Liver (tissue), 9 donors: ENCODE results near the gene UACA. TPM values are rescaled to one million over a fixed set of nuclear protein-coding genes. Genes with fewer than 3 reads are reported as not detected.
A peak's percentile ranks its signal among the peaks of the same experiment; 100 is the strongest.

ENCODE experiments used
- DNase-seq: peaks from one replicate; pipeline ENCODE4 v3.0.0-alpha.2; 2017; ENCODE audit warnings: low spot score
- H3K27ac ChIP-seq, 2 donors: one replicate each; pipeline ENCODE4 v1.7.0; 2013; ENCODE audit warnings: inconsistent platforms in 2 of 2, low read length in 2 of 2, control low read depth in 1 of 2, low read depth in 1 of 2, mild to moderate bottlenecking in 1 of 2
- H3K27me3 ChIP-seq, 4 donors: one replicate each; pipeline versions ENCODE4 v1.6.1 to v1.7.0; 2013; ENCODE audit warnings: low read length in 3 of 4, inconsistent platforms in 1 of 4, mild to moderate bottlenecking in 1 of 4, moderate library complexity in 1 of 4; ENCODE audit not compliant: control insufficient read depth in 4 of 4, insufficient read depth in 4 of 4
- H3K36me3 ChIP-seq, 4 donors: one replicate each; pipeline versions ENCODE4 v1.6.1 to v1.7.0; 2013; ENCODE audit warnings: low read length in 3 of 4, mild to moderate bottlenecking in 3 of 4, low read depth in 1 of 4, moderate library complexity in 1 of 4; ENCODE audit not compliant: control insufficient read depth in 4 of 4, insufficient read depth in 3 of 4
- H3K4me1 ChIP-seq, 4 donors: one replicate each; pipeline versions ENCODE4 v1.6.1 to v1.7.0; 2013; ENCODE audit warnings: low read length in 3 of 4, mild to moderate bottlenecking in 3 of 4, moderate library complexity in 1 of 4; ENCODE audit not compliant: control insufficient read depth in 4 of 4, insufficient read depth in 4 of 4
- H3K4me3 ChIP-seq, 3 donors: one replicate each; pipeline versions ENCODE4 v1.6.1 to v1.7.0; 2013; ENCODE audit warnings: low read length in 3 of 3, control low read depth in 1 of 3, low read depth in 1 of 3, mild to moderate bottlenecking in 1 of 3
- H3K9ac ChIP-seq, 2 donors: one replicate each; pipeline ENCODE4 v1.7.0; 2013; ENCODE audit warnings: low read length in 2 of 2, mild to moderate bottlenecking in 2 of 2, moderate library complexity in 2 of 2, control low read depth in 1 of 2, low read depth in 1 of 2
- H3K9me3 ChIP-seq, 4 donors: one replicate each; pipeline versions ENCODE4 v1.6.1 to v1.7.0; 2013; ENCODE audit warnings: low read length in 3 of 4; ENCODE audit not compliant: control insufficient read depth in 4 of 4
- EGR1 ChIP-seq, 2 donors: IDR thresholded peaks; 2 replicates each; pipeline ENCODE4 v1.6.1; 2016 to 2018; ENCODE audit warnings: antibody characterized with exemption in 2 of 2, low read depth in 2 of 2
- FOXA1 ChIP-seq: IDR thresholded peaks from 2 replicates; pipeline ENCODE4 v1.6.1; 2016; ENCODE audit warnings: antibody characterized with exemption
- FOXA2 ChIP-seq: IDR thresholded peaks from 2 replicates; pipeline ENCODE4 v1.6.1; 2016; ENCODE audit warnings: antibody characterized with exemption
- GABPA ChIP-seq, 2 donors: IDR thresholded peaks in 1 of 2; conservative IDR thresholded peaks in 1 of 2; 2 replicates each; pipeline ENCODE4 v1.6.1; 2016; ENCODE audit warnings: antibody characterized with exemption in 2 of 2, mild to moderate bottlenecking in 1 of 2, moderate library complexity in 1 of 2
- HNF4A ChIP-seq, 2 donors: conservative IDR thresholded peaks; 2 replicates each; pipeline ENCODE4 v1.6.1; 2016; ENCODE audit warnings: antibody characterized with exemption in 2 of 2, mild to moderate bottlenecking in 2 of 2
- JUND ChIP-seq, 2 donors: IDR thresholded peaks; 2 replicates each; pipeline ENCODE4 v1.6.1; 2016; ENCODE audit warnings: antibody characterized with exemption in 2 of 2
- NR2F2 ChIP-seq: IDR thresholded peaks from 2 replicates; pipeline ENCODE4 v1.6.1; 2016; ENCODE audit warnings: antibody characterized with exemption
- RAD21 ChIP-seq, 2 donors: IDR thresholded peaks; 2 replicates each; pipeline ENCODE4 v1.6.1; 2016; ENCODE audit warnings: antibody characterized with exemption in 2 of 2, mild to moderate bottlenecking in 2 of 2
- SP1 ChIP-seq: IDR thresholded peaks from 2 replicates; pipeline ENCODE4 v1.6.1; 2018; ENCODE audit warnings: antibody characterized with exemption, mild to moderate bottlenecking
- TAF1 ChIP-seq: conservative IDR thresholded peaks from 2 replicates; pipeline ENCODE4 v1.6.1; 2016; ENCODE audit warnings: antibody characterized with exemption, mild to moderate bottlenecking
- YY1 ChIP-seq: IDR thresholded peaks from 2 replicates; pipeline ENCODE4 v1.6.1; 2016; ENCODE audit warnings: antibody characterized with exemption, mild to moderate bottlenecking
- WGBS: extraction: QIAGEN DNeasy Blood & Tissue Kit; methylation state at CpG from one replicate; pipeline ENCODE4 v1.1.7; 2013; 5-methylcytosine and 5-hydroxymethylcytosine counted together
- polyA plus RNA-seq, 2 donors: library from polyadenylated mRNA; stranded (reverse) in 1 of 2; unstranded in 1 of 2; fragments of 200-250 nt in 1 of 2; fragments of >200 nt in 1 of 2; fragmentation: Nextera tagmentation in 1 of 2; extraction: Ambion mirVana in 1 of 2; gene quantifications; one replicate each; pipeline versions ENCODE4 v1.2.1 to v1.2.3, GENCODE V29; 2013 to 2015
- total RNA-seq, 2 donors: library from RNA; depleted of rRNA; stranded (reverse); fragments of >200 nt; gene quantifications; one replicate each; pipeline ENCODE4 v1.2.3, GENCODE V29; 2014
- TF ChIP-seq, protein P1 (sequence below): fragments of 150-350 bp; IDR thresholded peaks from 2 replicates; pipeline ENCODE4 v1.5.1; 2017; ENCODE audit warnings: improper control_type of control experiment, low read depth, low read length; ENCODE audit not compliant: missing input control
- donor health status: healthy.
- donor health status: healthy.
- donor health status: healthy.
- donor health status: healthy.
- donor health status: healthy.

UACA gene
- total and polyA plus RNA-seq, 4 donors = 3.9 to 16.0 (median 10.0) TPM

DNA sequence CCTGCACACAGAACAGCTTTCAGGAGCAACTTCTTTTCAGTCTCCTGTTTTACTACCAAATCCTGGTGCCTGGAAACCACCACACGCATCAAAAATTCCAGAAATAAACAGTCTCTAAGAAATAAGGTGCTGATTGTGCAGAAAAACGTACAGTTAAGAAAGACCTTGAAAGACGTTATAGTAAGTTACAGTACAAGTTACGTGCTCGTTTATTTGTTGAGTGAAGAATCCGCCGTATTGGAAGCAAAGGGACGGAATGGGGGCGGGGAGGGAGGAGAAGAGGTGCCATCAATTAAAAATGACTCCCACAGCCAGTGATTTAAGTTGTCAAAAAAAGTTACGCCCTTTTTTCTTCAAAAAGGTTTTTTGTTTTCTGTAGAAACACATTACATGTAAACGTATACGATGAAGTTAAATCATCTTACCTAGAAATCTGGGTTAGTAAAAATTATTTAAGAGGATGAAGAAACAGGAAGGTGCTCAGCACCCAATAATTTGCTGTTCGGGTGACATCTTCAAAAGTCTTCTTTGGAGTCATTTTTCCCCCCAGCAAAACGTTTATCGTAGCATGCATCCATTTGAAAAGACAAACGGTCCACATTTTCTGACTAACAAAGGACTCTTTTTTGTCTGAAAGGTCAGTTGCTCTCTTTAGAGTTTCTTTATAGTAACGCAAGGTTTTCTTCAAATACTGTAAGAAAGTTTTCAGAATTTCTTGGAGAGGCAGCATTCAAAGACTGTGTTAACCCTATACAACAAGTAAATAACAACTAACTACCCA lies 782 bp upstream of the UACA start:
- no peaks in the 10 kb centered on the region for H3K27me3 ChIP-seq
- H3K4me3 ChIP-seq = peak overlapping the region; percentile 65 to 77 (median 76)
- H3K27ac ChIP-seq = peak overlapping the region; percentile 88 to 91
- H3K9ac ChIP-seq = peak overlapping the region; percentile 43 to 91
- no peaks in the 10 kb centered on the region for H3K9me3 ChIP-seq
- TF ChIP-seq SP1 = no peak
- peak in 1 of 2 donors; percentile 0 for TF ChIP-seq EGR1 (IDR thresholded peaks at IDR 0.05; ENCODE audit: low read depth in 2 of 2)
- 15% methylated on average over 17 of the region's 17 CpGs for WGBS
- no peaks in the 10 kb centered on the region for H3K36me3 ChIP-seq
- DNase-seq = no peak
- H3K4me1 ChIP-seq = peaks cover 5 to 34% (median 15%) of the 10 kb centered on the region in 4 donors

DNA sequence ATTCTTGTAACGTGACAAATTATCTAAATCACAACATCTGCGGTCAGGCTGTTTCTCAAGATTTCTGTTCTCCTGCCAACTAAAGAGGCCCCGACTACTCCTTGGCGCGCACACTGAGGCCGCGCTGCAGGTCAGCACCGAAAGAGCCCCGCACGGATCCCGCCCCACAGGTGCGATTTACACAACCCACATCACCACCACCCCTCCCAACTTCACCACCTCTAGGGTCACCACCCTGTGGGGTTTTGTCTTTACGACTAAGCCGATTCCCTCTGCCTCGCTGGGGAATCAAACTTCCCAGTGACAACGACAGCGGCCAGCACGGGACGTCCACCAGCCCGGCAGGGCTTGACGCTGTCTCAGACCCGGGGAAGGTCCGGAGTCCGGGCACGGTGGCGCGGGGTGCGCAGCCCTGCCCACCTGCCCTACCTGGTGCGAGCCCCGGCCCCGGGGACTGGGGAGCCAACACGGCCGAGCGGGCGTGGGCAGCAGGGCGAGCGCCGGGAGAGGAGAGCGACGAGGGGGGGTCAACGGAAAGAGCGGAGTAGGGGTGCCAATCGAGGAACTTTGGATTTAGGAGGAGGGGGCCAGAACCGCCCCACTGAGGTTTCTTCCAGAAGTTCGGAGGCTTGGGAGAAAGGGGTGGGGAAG lies 764 bp downstream of the UACA start:
- Histone ChIP-seq H3K27ac (peak overlapping the region; percentile 88 to 91), H3K27me3 (no peaks in the 10 kb centered on the region), H3K9ac (peak overlapping the region; percentile 43 to 71), H3K4me1 (peaks cover 5 to 38% (median 20%) of the 10 kb centered on the region in 4 donors), H3K9me3 (no peaks in the 10 kb centered on the region), H3K36me3 (no peaks in the 10 kb centered on the region), H3K4me3 (peak overlapping the region; percentile 76 to 77 (median 76))
- DNase-seq = peak; percentile 40
- 1% methylated on average over 45 of the region's 45 CpGs for WGBS
- TF ChIP-seq GABPA (IDR thresholded peaks at IDR 0.05 in 1 of 2, conservative IDR thresholded peaks at IDR 0.05 in 1 of 2) (no peak), HNF4A (conservative IDR thresholded peaks at IDR 0.05) (peak; percentile 18 to 19)

DNA sequence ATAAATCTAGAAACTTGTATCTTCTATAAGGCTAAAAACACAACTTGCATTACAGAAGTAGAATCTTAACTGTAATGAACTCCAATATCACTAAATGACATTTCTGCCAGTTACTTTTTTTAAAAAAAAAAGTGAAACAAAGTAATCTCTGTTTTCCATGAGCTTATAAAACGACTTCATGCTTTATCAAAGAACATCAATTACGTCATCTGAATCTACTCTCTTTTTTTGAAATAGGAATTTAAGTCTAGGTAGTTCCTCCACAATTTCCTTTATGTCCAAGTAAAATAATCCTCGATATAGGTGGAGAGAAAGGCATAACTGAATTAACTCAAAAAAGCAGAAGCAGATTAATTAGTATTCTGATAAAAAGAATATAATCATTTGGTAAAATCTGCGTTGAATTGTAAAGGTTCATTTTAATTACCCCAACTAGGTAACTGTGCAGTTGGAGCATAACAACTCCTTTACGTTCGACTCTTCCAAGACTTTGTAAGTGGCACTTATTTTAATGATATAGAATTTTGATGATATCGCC lies 1.4 kb downstream of the UACA start:
- H3K9ac ChIP-seq = peak overlapping the region; percentile 43 to 71
- peak overlapping the region; percentile 88 to 91 for H3K27ac ChIP-seq
- H3K4me3 ChIP-seq = peak overlapping the region in 2 of 3 donors; percentile 76 to 77
- no peaks in the 10 kb centered on the region for H3K9me3 ChIP-seq
- H3K36me3 ChIP-seq = no peaks in the 10 kb centered on the region
- TF ChIP-seq NR2F2 = no peak
- no peak for TF ChIP-seq FOXA2
- no peak for TF ChIP-seq FOXA1
- TF ChIP-seq SP1 = no peak
- TF ChIP-seq, protein P1, sequence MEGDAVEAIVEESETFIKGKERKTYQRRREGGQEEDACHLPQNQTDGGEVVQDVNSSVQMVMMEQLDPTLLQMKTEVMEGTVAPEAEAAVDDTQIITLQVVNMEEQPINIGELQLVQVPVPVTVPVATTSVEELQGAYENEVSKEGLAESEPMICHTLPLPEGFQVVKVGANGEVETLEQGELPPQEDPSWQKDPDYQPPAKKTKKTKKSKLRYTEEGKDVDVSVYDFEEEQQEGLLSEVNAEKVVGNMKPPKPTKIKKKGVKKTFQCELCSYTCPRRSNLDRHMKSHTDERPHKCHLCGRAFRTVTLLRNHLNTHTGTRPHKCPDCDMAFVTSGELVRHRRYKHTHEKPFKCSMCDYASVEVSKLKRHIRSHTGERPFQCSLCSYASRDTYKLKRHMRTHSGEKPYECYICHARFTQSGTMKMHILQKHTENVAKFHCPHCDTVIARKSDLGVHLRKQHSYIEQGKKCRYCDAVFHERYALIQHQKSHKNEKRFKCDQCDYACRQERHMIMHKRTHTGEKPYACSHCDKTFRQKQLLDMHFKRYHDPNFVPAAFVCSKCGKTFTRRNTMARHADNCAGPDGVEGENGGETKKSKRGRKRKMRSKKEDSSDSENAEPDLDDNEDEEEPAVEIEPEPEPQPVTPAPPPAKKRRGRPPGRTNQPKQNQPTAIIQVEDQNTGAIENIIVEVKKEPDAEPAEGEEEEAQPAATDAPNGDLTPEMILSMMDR = no peak
- TF ChIP-seq RAD21 (IDR thresholded peaks at IDR 0.05) = no peak
- TF ChIP-seq YY1 = no peak
- no peak for TF ChIP-seq JUND (IDR thresholded peaks at IDR 0.05)
- TF ChIP-seq EGR1 (IDR thresholded peaks at IDR 0.05; ENCODE audit: low read depth in 2 of 2) = no peak
- no peak for TF ChIP-seq TAF1
- no peaks in the 10 kb centered on the region for H3K27me3 ChIP-seq
- H3K4me1 ChIP-seq = peaks cover 5 to 38% (median 20%) of the 10 kb centered on the region in 4 donors
- 20% methylated on average over 7 of the region's 7 CpGs for WGBS
- no peak for DNase-seq
